Trophoblast cell (in vitro differentiated cells and primary cell): ENCODE results near the gene CAMK4.
A peak's percentile ranks its signal among the peaks of the same experiment; 100 is the strongest.

Source experiments
- DNase-seq, 2 donors: peaks; one replicate each; pipeline ENCODE4 v3.0.0-alpha.2; 2016
- H2AFZ ChIP-seq: 2 replicates; pipeline ENCODE4 v1.6.1; 2013; ENCODE audit warnings: low read length, moderate library complexity, mild to moderate bottlenecking; ENCODE audit not compliant: insufficient read depth, poor library complexity
- H2AK5ac ChIP-seq: 2 replicates; pipeline ENCODE4 v1.6.1; 2013; ENCODE audit warnings: mild to moderate bottlenecking, low read length
- H2BK120ac ChIP-seq: 2 replicates; pipeline ENCODE4 v1.6.1; 2013; ENCODE audit warnings: low read length, mild to moderate bottlenecking, moderate library complexity; ENCODE audit not compliant: insufficient read depth, poor library complexity
- H2BK12ac ChIP-seq: 2 replicates; pipeline ENCODE4 v1.6.1; 2013; ENCODE audit warnings: mild to moderate bottlenecking, low read length, moderate library complexity
- H2BK5ac ChIP-seq: 2 replicates; pipeline ENCODE4 v1.6.1; 2013; ENCODE audit warnings: low read length, low read depth, moderate library complexity, mild to moderate bottlenecking; ENCODE audit not compliant: poor library complexity
- H3K14ac ChIP-seq: 2 replicates; pipeline ENCODE4 v1.6.1; 2013; ENCODE audit warnings: mild to moderate bottlenecking, low read length
- H3K18ac ChIP-seq: 2 replicates; pipeline ENCODE4 v1.6.1; 2013; ENCODE audit warnings: mild to moderate bottlenecking, low read length
- H3K23ac ChIP-seq: 2 replicates; pipeline ENCODE4 v1.6.1; 2013; ENCODE audit warnings: low read length
- H3K27ac ChIP-seq: 2 replicates; pipeline ENCODE4 v1.5.1; 2013; ENCODE audit warnings: low read depth, mild to moderate bottlenecking, inconsistent platforms, low read length, moderate library complexity
- H3K27me3 ChIP-seq: 2 replicates; pipeline ENCODE4 v1.6.1; 2013; ENCODE audit warnings: inconsistent platforms, mild to moderate bottlenecking, low read length, moderate library complexity; ENCODE audit not compliant: insufficient read depth
- H3K36me3 ChIP-seq, 2 experiments: 1 replicate in 1 of 2; 2 replicates in 1 of 2; pipeline ENCODE4 v1.6.1; 2013; ENCODE audit warnings: low read length in 2 of 2, mild to moderate bottlenecking in 2 of 2, moderate library complexity in 1 of 2; ENCODE audit not compliant: insufficient read depth in 2 of 2, control insufficient read depth in 1 of 2
- H3K4ac ChIP-seq: 2 replicates; pipeline ENCODE4 v1.6.1; 2013; ENCODE audit warnings: low read depth, mild to moderate bottlenecking, low read length, moderate library complexity
- H3K4me1 ChIP-seq, 2 experiments: 1 replicate in 1 of 2; 2 replicates in 1 of 2; pipeline ENCODE4 v1.6.1; 2013; ENCODE audit warnings: low read length in 2 of 2, mild to moderate bottlenecking in 2 of 2, moderate library complexity in 1 of 2; ENCODE audit not compliant: insufficient read depth in 2 of 2, control insufficient read depth in 1 of 2
- H3K4me2 ChIP-seq: 2 replicates; pipeline ENCODE4 v1.6.1; 2013; ENCODE audit warnings: inconsistent platforms, mild to moderate bottlenecking, low read length, moderate library complexity
- H3K4me3 ChIP-seq: 2 replicates; pipeline ENCODE4 v1.5.1; 2013; ENCODE audit warnings: mild to moderate bottlenecking, low read depth, low read length, inconsistent platforms
- H3K79me1 ChIP-seq: one replicate; pipeline ENCODE4 v1.6.1; 2013; ENCODE audit warnings: low read length
- H3K79me2 ChIP-seq: 2 replicates; pipeline ENCODE4 v1.6.1; 2013; ENCODE audit warnings: low read length, mild to moderate bottlenecking; ENCODE audit not compliant: control insufficient read depth, insufficient read depth, poor library complexity
- H3K9ac ChIP-seq: 2 replicates; pipeline ENCODE4 v1.6.1; 2013; ENCODE audit warnings: mild to moderate bottlenecking, low read length
- H3K9me3 ChIP-seq: 2 replicates; pipeline ENCODE4 v1.6.1; 2013; ENCODE audit warnings: low read depth, mild to moderate bottlenecking, control low read depth, inconsistent platforms, low read length; ENCODE audit not compliant: insufficient read depth
- H4K12ac ChIP-seq: 2 replicates; pipeline ENCODE4 v1.6.1; 2013; ENCODE audit warnings: low read depth, mild to moderate bottlenecking, low read length, moderate library complexity
- H4K8ac ChIP-seq: 2 replicates; pipeline ENCODE4 v1.6.1; 2013; ENCODE audit warnings: low read depth, mild to moderate bottlenecking, low read length, moderate library complexity
- H4K91ac ChIP-seq: one replicate; pipeline ENCODE4 v1.6.1; 2013; ENCODE audit warnings: low read depth, mild to moderate bottlenecking, low read length, moderate library complexity
- WGBS: extraction: QIAGEN DNeasy Blood & Tissue Kit; methylation state at CpG from one replicate; pipeline ENCODE4 v1.1.7; 2013; ENCODE audit warnings: missing lambda C conversion rate; ENCODE audit not compliant: insufficient read length, insufficient coverage; ENCODE audit errors: extremely low coverage; 5-methylcytosine and 5-hydroxymethylcytosine counted together

CAMK4 gene

DNA sequence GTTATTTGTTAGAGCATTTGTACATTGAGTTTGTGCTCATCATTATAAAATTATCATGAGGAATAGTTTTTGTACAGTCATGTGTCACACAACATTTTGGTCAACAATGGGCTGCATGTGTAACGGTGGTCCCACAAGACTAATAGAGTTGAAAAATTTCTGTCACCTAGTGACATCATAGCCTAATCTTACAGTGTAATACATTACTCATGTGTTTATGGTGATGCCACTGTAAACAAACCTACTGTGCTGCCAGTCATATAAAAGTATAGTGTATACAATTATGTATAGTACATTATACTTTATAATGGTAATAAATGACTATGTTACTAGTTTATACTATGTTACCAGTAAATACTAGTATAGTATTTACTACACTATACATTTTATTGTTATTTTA lies 3.0 kb upstream of the CAMK4 start:
- Histone ChIP-seq H3K9ac (no peak overlapping the region), H4K8ac (no peak overlapping the region), H3K79me1 (no peaks in the 10 kb centered on the region), H3K23ac (no peak overlapping the region), H3K9me3 (peaks cover 2% of the 10 kb centered on the region), H3K18ac (no peak overlapping the region), H2BK12ac (no peak overlapping the region), H2BK120ac (no peak overlapping the region), H2BK5ac (no peak overlapping the region), H3K27ac (no peak overlapping the region), H2AFZ (no peak overlapping the region), H3K4me1 (peaks cover 3 to 10% of the 10 kb centered on the region in 2 experiments), H3K4me2 (no peak overlapping the region), H3K14ac (no peak overlapping the region), H3K4me3 (no peak overlapping the region), H3K4ac (no peak overlapping the region), H4K12ac (no peak overlapping the region), H2AK5ac (no peak overlapping the region), H3K79me2 (no peaks in the 10 kb centered on the region), H3K27me3 (peaks cover 9% of the 10 kb centered on the region), H4K91ac (no peak overlapping the region), H3K36me3 (no peaks in the 10 kb centered on the region)
- DNase-seq: no peak
- WGBS: no CpG with 5 or more reads among the region's 1 CpG

DNA sequence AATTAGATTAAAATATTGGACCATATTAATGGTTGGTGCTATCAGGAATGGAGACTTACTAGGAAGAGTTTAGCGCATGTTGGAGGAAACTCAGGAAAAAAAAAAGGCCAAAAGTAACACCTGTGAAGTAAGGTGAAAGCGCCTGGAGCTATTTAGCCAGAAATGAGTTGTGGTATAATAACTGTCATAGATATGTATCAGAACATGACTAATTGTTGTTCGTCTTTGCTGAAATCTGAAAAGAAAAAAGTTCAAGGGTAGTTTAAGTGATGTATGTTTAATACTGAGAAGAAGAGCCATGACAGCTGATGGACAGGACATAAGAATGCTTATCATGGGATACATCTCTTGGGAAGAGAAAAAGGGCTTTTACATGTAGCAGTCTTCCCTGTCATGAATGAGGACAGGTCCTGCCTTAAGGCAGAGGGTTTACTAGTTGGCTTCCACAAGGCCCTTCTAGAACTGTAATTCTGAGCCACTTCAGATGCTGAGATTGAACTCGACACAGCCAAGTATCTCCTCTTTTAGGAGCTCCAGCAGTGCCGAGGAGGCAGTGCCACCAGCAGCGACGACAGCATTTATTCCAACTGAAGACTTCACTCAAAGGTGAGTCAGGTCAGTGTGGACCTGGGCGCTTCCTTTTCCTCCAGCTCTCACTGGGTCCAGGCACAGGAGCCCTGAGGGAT lies 940 bp upstream of the CAMK4 start:
- H3K14ac ChIP-seq: no peak overlapping the region
- no peak overlapping the region for H2BK12ac ChIP-seq
- no CpG with 5 or more reads among the region's 8 CpGs for WGBS
- H2AK5ac ChIP-seq: no peak overlapping the region
- H3K27ac ChIP-seq: no peak overlapping the region
- peaks cover 9% of the 10 kb centered on the region for H3K27me3 ChIP-seq
- H3K79me1 ChIP-seq: no peaks in the 10 kb centered on the region
- no peak overlapping the region for H4K91ac ChIP-seq
- H3K79me2 ChIP-seq: no peaks in the 10 kb centered on the region
- H2BK5ac ChIP-seq: no peak overlapping the region
- H4K12ac ChIP-seq: no peak overlapping the region
- no peaks in the 10 kb centered on the region for H3K36me3 ChIP-seq
- no peak overlapping the region for H3K9ac ChIP-seq
- DNase-seq: peak in 1 of 2 donors; percentile 14
- H3K4me1 ChIP-seq: peaks cover 3 to 10% of the 10 kb centered on the region in 2 experiments
- no peak overlapping the region for H3K18ac ChIP-seq
- H3K4me3 ChIP-seq: peak overlapping the region; percentile 74
- H4K8ac ChIP-seq: no peak overlapping the region
- peak overlapping the region; percentile 82 for H3K4me2 ChIP-seq
- no peak overlapping the region for H3K23ac ChIP-seq
- no peak overlapping the region for H3K4ac ChIP-seq
- no peak overlapping the region for H2BK120ac ChIP-seq
- peak overlapping the region; percentile 37 for H2AFZ ChIP-seq
- peaks cover 2% of the 10 kb centered on the region for H3K9me3 ChIP-seq

DNA sequence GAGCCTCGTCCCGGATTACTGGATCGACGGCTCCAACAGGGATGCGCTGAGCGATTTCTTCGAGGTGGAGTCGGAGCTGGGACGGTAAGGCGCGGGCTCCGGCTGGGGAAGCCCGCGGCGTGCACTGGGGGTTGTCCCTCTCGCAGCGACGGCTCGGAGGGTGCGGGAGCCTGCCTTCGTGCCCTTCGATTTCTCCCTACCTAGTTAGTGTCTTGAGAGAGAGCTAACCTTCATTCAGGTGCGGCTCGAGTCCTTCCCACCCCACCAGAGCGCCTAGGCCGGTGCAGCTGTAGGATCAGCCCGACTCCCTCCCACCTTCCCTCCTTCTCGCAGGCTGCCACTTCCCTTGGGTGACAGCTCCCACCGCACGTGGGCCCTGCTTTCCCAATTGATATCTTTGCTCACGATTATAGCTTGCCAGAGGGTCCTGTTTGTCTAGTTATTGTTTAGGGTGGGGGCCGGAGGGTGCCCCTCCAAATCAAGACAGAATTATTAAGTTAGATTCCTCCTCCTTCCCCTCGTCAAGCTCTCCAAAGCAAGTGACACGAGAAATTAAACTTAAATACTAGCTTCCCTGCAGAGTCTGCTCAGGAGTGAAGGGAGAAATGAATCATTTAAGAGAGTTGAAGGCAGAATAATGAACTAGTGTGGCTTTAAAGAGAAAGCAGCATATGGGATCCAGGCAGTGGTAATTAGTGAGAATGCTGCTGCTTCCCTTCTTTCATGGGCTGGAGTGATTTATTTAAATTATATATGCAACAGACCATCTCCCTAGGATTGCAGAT lies 569 bp downstream of the CAMK4 start:
- H3K79me1 ChIP-seq: no peaks in the 10 kb centered on the region
- H3K79me2 ChIP-seq: no peaks in the 10 kb centered on the region
- H2AFZ ChIP-seq: peak overlapping the region; percentile 41
- no peak overlapping the region for H2BK12ac ChIP-seq
- H3K4me2 ChIP-seq: peak overlapping the region; percentile 82
- peaks cover 3 to 10% of the 10 kb centered on the region in 2 experiments for H3K4me1 ChIP-seq
- peaks cover 2% of the 10 kb centered on the region for H3K9me3 ChIP-seq
- H2AK5ac ChIP-seq: no peak overlapping the region
- H4K12ac ChIP-seq: no peak overlapping the region
- H3K4ac ChIP-seq: no peak overlapping the region
- H4K91ac ChIP-seq: no peak overlapping the region
- H3K27ac ChIP-seq: no peak overlapping the region
- H3K36me3 ChIP-seq: no peaks in the 10 kb centered on the region
- peak overlapping the region; percentile 74 for H3K4me3 ChIP-seq
- H3K27me3 ChIP-seq: peaks cover 9% of the 10 kb centered on the region
- H3K14ac ChIP-seq: no peak overlapping the region
- H2BK120ac ChIP-seq: no peak overlapping the region
- WGBS: no CpG with 5 or more reads among the region's 34 CpGs
- H3K9ac ChIP-seq: peak overlapping the region; percentile 28
- H3K18ac ChIP-seq: no peak overlapping the region
- H2BK5ac ChIP-seq: no peak overlapping the region
- H3K23ac ChIP-seq: no peak overlapping the region
- DNase-seq: peak in 1 of 2 donors; percentile 2
- H4K8ac ChIP-seq: no peak overlapping the region

DNA sequence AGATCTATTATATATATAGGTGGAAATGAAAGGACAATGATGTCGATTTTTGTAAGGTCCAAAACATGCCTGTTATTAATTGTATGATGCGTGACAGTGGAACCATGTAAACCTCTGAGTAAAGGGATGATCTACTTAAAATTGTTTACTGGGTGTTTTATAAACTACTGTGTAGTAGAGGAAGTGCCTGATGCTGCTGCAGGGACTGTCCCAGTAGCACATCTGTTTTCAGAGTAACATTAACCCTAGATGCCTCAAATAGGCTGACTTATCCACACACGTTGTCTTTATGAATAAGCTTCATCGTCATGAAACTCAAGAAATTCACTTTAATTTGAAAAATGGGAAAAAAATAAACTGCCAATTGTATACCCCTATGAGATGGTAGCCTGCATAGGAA lies 1.7 kb downstream of the CAMK4 start:
- no peak overlapping the region for H2BK120ac ChIP-seq
- H3K4me1 ChIP-seq: peaks cover 3 to 10% of the 10 kb centered on the region in 2 experiments
- WGBS: no CpG with 5 or more reads among the region's 4 CpGs

More for the DNA sequence above, 1.7 kb downstream of the CAMK4 start:
- Histone ChIP-seq H3K4me3 (no peak overlapping the region), H3K79me2 (no peaks in the 10 kb centered on the region), H4K91ac (no peak overlapping the region), H3K36me3 (no peaks in the 10 kb centered on the region), H3K18ac (no peak overlapping the region), H4K8ac (no peak overlapping the region), H4K12ac (no peak overlapping the region), H3K4ac (no peak overlapping the region), H2BK5ac (no peak overlapping the region), H3K4me2 (no peak overlapping the region), H2BK12ac (no peak overlapping the region), H3K79me1 (no peaks in the 10 kb centered on the region), H3K27ac (no peak overlapping the region), H3K27me3 (peaks cover 9% of the 10 kb centered on the region), H2AFZ (no peak overlapping the region), H3K23ac (no peak overlapping the region), H2AK5ac (no peak overlapping the region), H3K9ac (no peak overlapping the region), H3K14ac (no peak overlapping the region), H3K9me3 (peaks cover 2% of the 10 kb centered on the region)
- DNase-seq: no peak
